H1 (cell line): Measurements from ENCODE around the gene MBNL1. TPM values are rescaled to one million over a fixed set of nuclear protein-coding genes. Genes with fewer than 3 reads are reported as not detected.

Source experiments
- CTCF ChIA-PET: fragments of 300-600 bp; sonication (Branson Sonifier 250); formaldehyde crosslinking; loops from one replicate; lab custom pipeline; 2021; ENCODE audit not compliant: partially characterized antibody; lab: Charles Lee
- POLR2A ChIA-PET: fragments of 300-600 bp; sonication (Branson Sonifier 250); formaldehyde crosslinking; loops from one replicate; lab custom pipeline; 2021; ENCODE audit warnings: inconsistent platforms; ENCODE audit not compliant: partially characterized antibody; lab: Charles Lee
- DNase-seq, 2 experiments: peaks; one replicate each; pipeline versions ENCODE4 v3.0.0 to v3.0.0-alpha.2; 2010 to 2022; ENCODE audit warnings: low spot score in 2 of 2, low read depth in 1 of 2, mixed read lengths in 1 of 2
- FAIRE-seq: peaks from 2 replicates; lab custom pipeline; 2011; peaks lifted over from hg19 to GRCh38; lab: Jason Lieb, UNC
- H2AFZ ChIP-seq: 2 replicates; pipeline ENCODE4 v1.8.1; 2012; ENCODE audit warnings: low read length, inconsistent platforms
- H2AK5ac ChIP-seq: 2 replicates; pipeline ENCODE4 v1.6.1; 2013; ENCODE audit warnings: low read depth, low read length
- H2BK120ac ChIP-seq: replicated peaks from 2 replicates; pipeline ENCODE3; 2013; ENCODE audit warnings: low read depth, low read length, inconsistent platforms
- H2BK12ac ChIP-seq: 2 replicates; pipeline ENCODE4 v1.6.1; 2013; ENCODE audit warnings: low read depth, low read length
- H2BK15ac ChIP-seq: 2 replicates; pipeline ENCODE4 v1.6.1; 2013; ENCODE audit warnings: low read length
- H2BK20ac ChIP-seq: 2 replicates; pipeline ENCODE4 v1.6.1; 2013; ENCODE audit warnings: low read length
- H2BK5ac ChIP-seq: 2 replicates; pipeline ENCODE4 v1.6.1; 2013; ENCODE audit warnings: low read depth, low read length
- H3K14ac ChIP-seq: 2 replicates; pipeline ENCODE4 v1.6.1; 2013; ENCODE audit warnings: inconsistent platforms; ENCODE audit not compliant: insufficient read length
- H3K18ac ChIP-seq: 2 replicates; pipeline ENCODE4 v1.6.1; 2013; ENCODE audit warnings: low read length; ENCODE audit errors: extremely low read depth
- H3K23ac ChIP-seq: 2 replicates; pipeline ENCODE4 v1.6.1; 2013; ENCODE audit warnings: inconsistent platforms; ENCODE audit not compliant: insufficient read length
- H3K23me2 ChIP-seq: 2 replicates; pipeline ENCODE4 v1.6.1; 2013; ENCODE audit warnings: low read depth, low read length
- H3K27ac ChIP-seq: 2 replicates; pipeline ENCODE4 v1.6.1; 2011; ENCODE audit warnings: low read depth, low read length, inconsistent platforms
- H3K27me3 ChIP-seq, 4 experiments: replicated peaks in 1 of 4; 1 replicate in 1 of 4; 2 replicates in 3 of 4; pipeline versions ENCODE4 v1.6.1 to v1.8.1; 2011 to 2013; ENCODE audit warnings: low read length in 3 of 4, mild to moderate bottlenecking in 3 of 4, inconsistent platforms in 2 of 4, mixed read lengths in 2 of 4, moderate library complexity in 1 of 4; ENCODE audit not compliant: control insufficient read depth in 3 of 4, insufficient read depth in 3 of 4; ENCODE audit errors: extremely low read depth in 1 of 4
- H3K36me3 ChIP-seq, 4 experiments: 2 replicates each; pipeline versions ENCODE4 v1.6.1 to v1.8.1; 2011 to 2013; ENCODE audit warnings: mild to moderate bottlenecking in 4 of 4, low read length in 3 of 4, moderate library complexity in 2 of 4, control low read depth in 1 of 4, inconsistent platforms in 1 of 4; ENCODE audit not compliant: insufficient read depth in 4 of 4, control insufficient read depth in 2 of 4
- H3K4ac ChIP-seq: replicated peaks from 2 replicates; pipeline ENCODE3; 2013; ENCODE audit warnings: low read length, low read depth, mixed read lengths, inconsistent platforms; ENCODE audit not compliant: insufficient read length
- H3K4me1 ChIP-seq, 4 experiments: replicated peaks in 1 of 4; 1 replicate in 1 of 4; 2 replicates in 3 of 4; pipeline versions ENCODE4 v1.6.1 to v1.8.1; 2011 to 2013; ENCODE audit warnings: low read length in 3 of 4, inconsistent platforms in 2 of 4, mixed read lengths in 1 of 4; ENCODE audit not compliant: insufficient read depth in 4 of 4, control insufficient read depth in 3 of 4
- H3K4me2 ChIP-seq, 2 experiments: 2 replicates each; pipeline versions ENCODE4 v1.6.1 to v1.8.1; 2011 to 2013; ENCODE audit warnings: low read depth in 2 of 2, low read length in 2 of 2, control low read depth in 1 of 2, inconsistent platforms in 1 of 2, mild to moderate bottlenecking in 1 of 2; ENCODE audit not compliant: insufficient read depth in 1 of 2
- H3K4me3 ChIP-seq, 4 experiments: fragments of 200-600, 300-600 bp in 1 of 4; sonication (generic), shearing (Covaris generic), sonication (Bioruptor Twin) in 1 of 4; 2 replicates each; pipeline versions ENCODE4 v1.5.1 to v1.8.1; 2011 to 2016; ENCODE audit warnings: low read length in 4 of 4, low read depth in 3 of 4, control low read depth in 2 of 4, inconsistent platforms in 2 of 4, mild to moderate bottlenecking in 2 of 4, mixed read lengths in 1 of 4, moderate library complexity in 1 of 4; ENCODE audit not compliant: insufficient read depth in 2 of 4; ENCODE audit errors: extremely low read depth in 1 of 4
- H3K56ac ChIP-seq: replicated peaks from 2 replicates; pipeline ENCODE3; 2013; ENCODE audit warnings: low read depth, mild to moderate bottlenecking, mixed read lengths, low read length, inconsistent platforms; ENCODE audit not compliant: insufficient read length
- H3K79me1 ChIP-seq: 2 replicates; pipeline ENCODE4 v1.6.1; 2013; ENCODE audit warnings: low read depth, low read length, control low read depth
- H3K79me2 ChIP-seq, 2 experiments: 2 replicates each; pipeline versions ENCODE4 v1.6.1 to v1.8.1; 2012 to 2013; ENCODE audit warnings: low read length in 2 of 2, mild to moderate bottlenecking in 2 of 2, inconsistent platforms in 1 of 2; ENCODE audit not compliant: insufficient read depth in 2 of 2, control insufficient read depth in 1 of 2
- H3K9ac ChIP-seq, 4 experiments: replicated peaks in 1 of 4; 1 replicate in 1 of 4; 2 replicates in 3 of 4; pipeline versions ENCODE4 v1.6.1 to v1.8.1; 2011 to 2013; ENCODE audit warnings: low read depth in 3 of 4, low read length in 3 of 4, control low read depth in 2 of 4, mild to moderate bottlenecking in 2 of 4, moderate library complexity in 2 of 4, inconsistent platforms in 1 of 4; ENCODE audit errors: extremely low read depth in 1 of 4
- H3K9me3 ChIP-seq, 2 experiments: 2 replicates each; pipeline versions ENCODE4 v1.6.1 to v1.8.1; 2012 to 2013; ENCODE audit warnings: mild to moderate bottlenecking in 2 of 2, moderate library complexity in 2 of 2, control low read depth in 1 of 2, inconsistent platforms in 1 of 2, low read depth in 1 of 2, low read length in 1 of 2, mixed read lengths in 1 of 2; ENCODE audit not compliant: insufficient read depth in 2 of 2
- H4K20me1 ChIP-seq, 2 experiments: replicated peaks in 1 of 2; 2 replicates each; pipeline versions ENCODE3 to v1.8.1; 2011 to 2013; ENCODE audit warnings: inconsistent platforms in 2 of 2, low read length in 2 of 2, mild to moderate bottlenecking in 1 of 2; ENCODE audit not compliant: insufficient read depth in 2 of 2, control insufficient read depth in 1 of 2
- H4K5ac ChIP-seq: 2 replicates; pipeline ENCODE4 v1.6.1; 2013; ENCODE audit warnings: low read length, low read depth, mixed read lengths, inconsistent platforms; ENCODE audit not compliant: insufficient read length
- H4K8ac ChIP-seq: 2 replicates; pipeline ENCODE4 v1.8.0; 2013; ENCODE audit warnings: mild to moderate bottlenecking, moderate library complexity, low read length, inconsistent platforms; ENCODE audit not compliant: insufficient read depth; ENCODE audit errors: extremely low read depth
- H4K91ac ChIP-seq: replicated peaks from 2 replicates; pipeline ENCODE3; 2013; ENCODE audit warnings: low read length, mixed read lengths, inconsistent platforms; ENCODE audit not compliant: insufficient read length
- ATF2 ChIP-seq: IDR thresholded peaks from 2 replicates; pipeline ENCODE4 v1.6.1; 2012; ENCODE audit warnings: low read length, inconsistent platforms
- CHD1 ChIP-seq: IDR thresholded peaks from 2 replicates; pipeline ENCODE4 v1.6.1; 2012; ENCODE audit warnings: low read depth, low read length, improper control_type of control experiment
- CTBP2 ChIP-seq: IDR thresholded peaks from 2 replicates; pipeline ENCODE4 v1.7.0; 2011; ENCODE audit warnings: borderline replicate concordance, mild to moderate bottlenecking, moderate library complexity, mixed read lengths, low read length; ENCODE audit not compliant: insufficient read depth, insufficient read length
- MAX ChIP-seq: IDR thresholded peaks from 2 replicates; pipeline ENCODE4 v1.6.1; 2012; ENCODE audit warnings: inconsistent platforms
- TEAD4 ChIP-seq: IDR thresholded peaks from 2 replicates; pipeline ENCODE4 v1.6.1; 2012; ENCODE audit warnings: low read depth, low read length, inconsistent platforms, mixed read lengths
- WGBS, 2 experiments: shearing (Covaris generic) in 1 of 2; methylation state at CpG; one replicate each; pipeline versions ENCODE4 v1.1.6 to v1.1.7; 2013 to 2015; ENCODE audit warnings: low lambda C conversion rate in 2 of 2, mixed read lengths in 2 of 2, inconsistent platforms in 1 of 2, low coverage in 1 of 2, missing lambda C conversion rate in 1 of 2; ENCODE audit not compliant: insufficient replicate concordance in 2 of 2, insufficient coverage in 1 of 2, insufficient read length in 1 of 2; ENCODE audit errors: extremely low coverage in 1 of 2, missing lambda C conversion rate in 1 of 2; 5-methylcytosine and 5-hydroxymethylcytosine counted together
- polyA plus RNA-seq, 7 experiments: library from polyadenylated mRNA; depleted of rRNA in 3 of 7; stranded (reverse) in 5 of 7; unstranded in 2 of 7; fragments of >200 nt in 5 of 7; fragments of 200-250 nt in 2 of 7; gene quantifications; 1 replicate in 5 of 7; 2 replicates in 1 of 7; 4 replicates in 1 of 7; pipeline versions ENCODE4 v1.2.1 to v1.2.3, GENCODE V29; 2011 to 2013; ENCODE audit warnings: missing spikeins in 2 of 7, mixed read lengths in 2 of 7
- total RNA-seq: library from RNA; stranded (reverse); fragmentation: NEBNext Ultra II Directional; extraction: Animal tissue kit (Norgen Biotek cat#: 25700); gene quantifications from 2 replicates; pipeline ENCODE4 v1.2.1, GENCODE V29; 2021

Gene MBNL1
- total and polyA plus RNA-seq, 2 of the 8 experiments (the other 6 are each of a cell fraction or from before 2014, with no cell fraction given): 5.0 to 16.4 TPM

- H2AFZ ChIP-seq: no peak overlapping the region
- no peaks in the 10 kb centered on the region for H3K4me1 ChIP-seq
- FAIRE-seq: no peak
- ChIA-PET POLR2A (no interaction called here), CTCF (interaction anchor here (1.2 kb wide), 1 partner anchor 94 kb away, joined by 3 read pairs; no protein-coding TSS in a partner anchor)
- H3K56ac ChIP-seq: no peak overlapping the region
- H3K4ac ChIP-seq: no peak overlapping the region
- H3K79me1 ChIP-seq: no peaks in the 10 kb centered on the region; the same call in 1 of the 2 replicates
- H3K18ac ChIP-seq: no peak overlapping the region
- H3K36me3 ChIP-seq: no peaks in the 10 kb centered on the region
- H3K79me2 ChIP-seq: no peaks in the 10 kb centered on the region; a peak in 1 of 4 replicates
- no peaks in the 10 kb centered on the region for H3K9me3 ChIP-seq
- WGBS, 2 experiments: 91% methylated on average over 5 of the region's 5 CpGs; no CpG with 5 or more reads in 1 of the 2 experiments
- no peaks in the 10 kb centered on the region for H4K20me1 ChIP-seq
- H3K9ac ChIP-seq: no peak overlapping the region
- H2BK15ac ChIP-seq: no peak overlapping the region
- H3K14ac ChIP-seq: no peak overlapping the region
- no peaks in the 10 kb centered on the region for H3K27me3 ChIP-seq
- DNase-seq: no peak
- no peak overlapping the region for H2BK120ac ChIP-seq
- H2BK20ac ChIP-seq: no peak overlapping the region
- no peak overlapping the region for H4K5ac ChIP-seq
- TF ChIP-seq CTBP2 (no peak), TEAD4 (no peak), CHD1 (no peak), MAX (no peak), ATF2 (no peak)
- no peak overlapping the region for H3K27ac ChIP-seq
- H3K4me2 ChIP-seq: no peak overlapping the region
- no peaks in the 10 kb centered on the region for H3K23me2 ChIP-seq
- H4K8ac ChIP-seq: no peak overlapping the region
- no peak overlapping the region for H3K4me3 ChIP-seq
- no peak overlapping the region for H4K91ac ChIP-seq
- no peak overlapping the region for H2BK5ac ChIP-seq
- no peak overlapping the region for H2AK5ac ChIP-seq
- no peak overlapping the region for H2BK12ac ChIP-seq
- no peak overlapping the region for H3K23ac ChIP-seq
Measured at GRCh38 chr3:152338159-152338720, 69.5 kb downstream of the MBNL1 start.
